ENCODE data around the gene EIF1AX.
"Not testable (repeated sequence)": the region's sequence is repeated elsewhere in the genome, so short reads cannot be mapped to it uniquely, and the experiment has no call there.

Gene EIF1AX

GRCh38 chrX:20141281-20142220, at the start of gene EIF1AX:
EIF1AX (minus strand) TSS chrX:20141838; CDS start chrX:20141640, 198 bp downstream.
- peak; percentile 91 to 100 (median 98) for DNase-seq
- intact Hi-C loops (cut with DNase I), result no loop called here

GRCh38 chrX:20189171-20189570, 47.5 kb upstream of the EIF1AX start:
- no peak for DNase-seq
- intact Hi-C loops (cut with DNase I), result no loop called here

GRCh38 chrX:20181598-20182329, 40.1 kb upstream of the EIF1AX start:
- DNase-seq, result no peak
- intact Hi-C loops (cut with DNase I), result no loop called here

GRCh38 chrX:20177093-20177492, 35.5 kb upstream of the EIF1AX start:
- DNase-seq, result no peak
- intact Hi-C loops (cut with DNase I), result no loop called here

- no peak for DNase-seq
- intact Hi-C loops (cut with DNase I), result no loop called here
These were observed 32.2 kb upstream of the EIF1AX start for GRCh38 chrX:20173856-20174255.

- no peak for DNase-seq
- intact Hi-C loops (cut with DNase I), result no loop called here
These were observed 31.7 kb upstream of the EIF1AX start for GRCh38 chrX:20173313-20173712.

- no peak for DNase-seq
- intact Hi-C loops (cut with DNase I), result no loop called here
These were observed 30.2 kb upstream of the EIF1AX start for GRCh38 chrX:20171887-20172286.

GRCh38 chrX:20162516-20162915, 20.9 kb upstream of the EIF1AX start:
- DNase-seq; intact Hi-C loops (cut with DNase I): not testable (repeated sequence)

GRCh38 chrX:20159797-20160385, 18.3 kb upstream of the EIF1AX start:
- DNase-seq, result no peak
- intact Hi-C loops (cut with DNase I), result no loop called here

- intact Hi-C loops (cut with DNase I), result no loop called here
These were observed 10.1 kb upstream of the EIF1AX start for GRCh38 chrX:20151689-20152088.

GRCh38 chrX:20149326-20149725, 7.7 kb upstream of the EIF1AX start:
- intact Hi-C loops (cut with DNase I), result no loop called here

More at GRCh38 chrX:20151689-20152088, 10.1 kb upstream of the EIF1AX start:
- no peak for DNase-seq

GRCh38 chrX:20147561-20147960, 5.9 kb upstream of the EIF1AX start:
- intact Hi-C loops (cut with DNase I), result no loop called here
- DNase-seq, result no peak

More at GRCh38 chrX:20149326-20149725, 7.7 kb upstream of the EIF1AX start:
- DNase-seq, result no peak

GRCh38 chrX:20144491-20144890, 2.9 kb upstream of the EIF1AX start:
- intact Hi-C loops (cut with DNase I), result no loop called here

GRCh38 chrX:20143561-20143960, 1.9 kb upstream of the EIF1AX start:
- DNase-seq, result no peak
- intact Hi-C loops (cut with DNase I), result no loop called here

More at GRCh38 chrX:20144491-20144890, 2.9 kb upstream of the EIF1AX start:
- DNase-seq, result no peak

GRCh38 chrX:20143111-20143510, 1.5 kb upstream of the EIF1AX start:
- no peak for DNase-seq
- intact Hi-C loops (cut with DNase I), result no loop called here

GRCh38 chrX:20140420-20140819, 1.2 kb downstream of the EIF1AX start:
- no peak for DNase-seq
- intact Hi-C loops (cut with DNase I), result no loop called here

GRCh38 chrX:20139966-20140365, 1.7 kb downstream of the EIF1AX start:
- intact Hi-C loops (cut with DNase I), result loop anchor here (10.0 kb wide), 1 partner anchor 235 kb away; no protein-coding TSS in a partner anchor
- no peak for DNase-seq

- intact Hi-C loops (cut with DNase I), result loop anchor here (10.0 kb wide), 1 partner anchor 231 kb away; no protein-coding TSS in a partner anchor
- no peak for DNase-seq
These were observed 5.7 kb downstream of the EIF1AX start for GRCh38 chrX:20135944-20136343.

- intact Hi-C loops (cut with DNase I), result loop anchor here (10.0 kb wide), 1 partner anchor 228 kb away; no protein-coding TSS in a partner anchor
These were observed 9.0 kb downstream of the EIF1AX start for GRCh38 chrX:20132666-20133065.

GRCh38 chrX:20130357-20130756, 11.3 kb downstream of the EIF1AX start:
- intact Hi-C loops (cut with DNase I), result loop anchor here (10.0 kb wide), 1 partner anchor 226 kb away; no protein-coding TSS in a partner anchor
- DNase-seq, result no peak

More at GRCh38 chrX:20132666-20133065, 9.0 kb downstream of the EIF1AX start:
- DNase-seq, result no peak

GRCh38 chrX:20129547-20129946, 12.1 kb downstream of the EIF1AX start:
- DNase-seq, result no peak
- intact Hi-C loops (cut with DNase I), result no loop called here

All from posterior cingulate gyrus (tissue), 11 donors.